T47D (cell line): Measurements from ENCODE around the gene EIF2B5.

ENCODE experiments used
- DNase-seq, 2 experiments: peaks; one replicate each; pipeline versions ENCODE4 v3.0.0 to v3.0.0-alpha.2; 2011 to 2012; ENCODE audit warnings: low read depth in 1 of 2, low spot score in 1 of 2
- JUND ChIP-seq: IDR thresholded peaks from 2 replicates; pipeline ENCODE4 v1.6.1; 2012; ENCODE audit warnings: low read depth
- in situ Hi-C: cut with HindIII; loops from 2 replicates; pipeline ENCODE4 v1.10.0; 2016; ENCODE audit warnings: low sequenced_read_pairs, low pct_unique_long_range_greater_than_20kb

The EIF2B5 gene

DNA sequence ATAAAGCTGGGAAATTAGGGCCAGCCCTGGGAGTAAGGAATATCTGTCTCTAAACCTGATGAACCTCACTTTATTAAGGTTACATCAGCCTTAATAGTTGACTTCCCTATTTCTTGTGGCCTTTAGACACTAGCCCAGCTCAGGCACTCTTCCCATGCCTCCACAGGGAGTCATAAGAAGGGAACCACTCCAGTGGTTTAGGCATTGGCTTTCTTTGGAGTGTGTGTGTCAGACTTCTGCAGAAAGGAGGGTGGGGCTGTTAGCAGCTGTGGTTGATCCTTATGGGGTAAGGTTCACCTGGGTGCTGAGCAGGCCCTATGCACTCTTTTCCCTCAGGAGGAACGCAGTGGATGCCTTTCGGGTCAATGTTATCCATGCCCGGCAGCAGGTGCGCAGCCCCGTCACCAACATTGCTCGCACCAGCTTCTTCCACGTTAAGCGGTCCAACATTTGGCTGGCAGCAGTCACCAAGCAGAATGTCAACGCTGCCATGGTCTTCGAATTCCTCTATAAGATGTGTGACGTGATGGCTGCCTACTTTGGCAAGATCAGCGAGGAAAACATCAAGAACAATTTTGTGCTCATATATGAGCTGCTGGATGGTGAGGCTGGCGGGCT, 43.5 kb downstream of the EIF2B5 start:
- TF ChIP-seq JUND = no peak
- no peak for DNase-seq
- in situ Hi-C loops = no loop called here

DNA sequence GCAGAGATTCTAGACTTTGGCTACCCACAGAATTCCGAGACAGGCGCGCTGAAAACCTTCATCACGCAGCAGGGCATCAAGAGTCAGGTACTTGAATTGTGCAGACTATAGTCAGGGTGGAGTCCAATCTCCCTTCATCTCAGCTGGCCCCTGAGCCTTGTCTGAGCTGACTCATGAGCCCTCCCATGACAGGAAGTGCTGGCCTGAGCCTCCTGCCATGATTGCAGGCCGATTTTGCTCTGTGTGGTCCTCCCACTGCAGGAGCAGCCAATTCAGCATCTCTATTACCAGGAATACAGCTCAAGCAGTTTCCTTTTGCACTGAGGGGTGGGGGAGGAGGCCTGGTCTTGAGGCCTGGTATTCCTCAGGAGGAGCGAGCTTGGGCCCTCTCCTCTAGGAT, 45.0 kb downstream of the EIF2B5 start:
- DNase-seq = no peak
- in situ Hi-C loops = no loop called here
- no peak for TF ChIP-seq JUND

DNA sequence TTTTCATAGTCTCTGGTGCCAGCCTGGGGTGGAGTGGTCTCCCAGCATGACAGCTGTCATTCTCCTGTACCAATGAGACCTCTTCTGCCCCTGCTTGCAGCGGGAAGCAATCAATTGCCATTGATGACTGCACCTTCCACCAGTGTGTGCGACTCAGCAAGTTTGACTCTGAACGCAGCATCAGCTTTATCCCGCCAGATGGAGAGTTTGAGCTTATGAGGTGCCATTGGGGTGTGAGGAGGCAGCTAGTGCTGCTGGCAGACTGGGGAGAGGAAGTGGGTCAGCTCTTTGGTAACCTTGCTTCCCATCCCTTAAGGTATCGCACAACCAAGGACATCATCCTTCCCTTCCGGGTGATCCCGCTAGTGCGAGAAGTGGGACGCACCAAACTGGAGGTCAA, 46.4 kb downstream of the EIF2B5 start:
- no peak for DNase-seq
- TF ChIP-seq JUND = no peak
- in situ Hi-C loops = no loop called here

DNA sequence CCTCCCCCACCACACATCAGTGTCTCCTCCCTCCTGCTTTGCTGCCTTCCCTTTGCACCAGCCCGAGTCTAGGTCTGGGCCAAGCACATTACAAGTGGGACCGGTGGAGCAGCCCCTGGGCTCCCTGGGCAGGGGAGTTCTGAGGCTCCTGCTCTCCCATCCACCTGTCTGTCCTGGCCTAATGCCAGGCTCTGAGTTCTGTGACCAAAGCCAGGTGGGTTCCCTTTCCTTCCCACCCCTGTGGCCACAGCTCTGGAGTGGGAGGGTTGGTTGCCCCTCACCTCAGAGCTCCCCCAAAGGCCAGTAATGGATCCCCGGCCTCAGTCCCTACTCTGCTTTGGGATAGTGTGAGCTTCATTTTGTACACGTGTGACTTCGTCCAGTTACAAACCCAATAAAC, 48.5 kb downstream of the EIF2B5 start:
- in situ Hi-C loops = no loop called here
- no peak for TF ChIP-seq JUND
- DNase-seq = no peak

DNA sequence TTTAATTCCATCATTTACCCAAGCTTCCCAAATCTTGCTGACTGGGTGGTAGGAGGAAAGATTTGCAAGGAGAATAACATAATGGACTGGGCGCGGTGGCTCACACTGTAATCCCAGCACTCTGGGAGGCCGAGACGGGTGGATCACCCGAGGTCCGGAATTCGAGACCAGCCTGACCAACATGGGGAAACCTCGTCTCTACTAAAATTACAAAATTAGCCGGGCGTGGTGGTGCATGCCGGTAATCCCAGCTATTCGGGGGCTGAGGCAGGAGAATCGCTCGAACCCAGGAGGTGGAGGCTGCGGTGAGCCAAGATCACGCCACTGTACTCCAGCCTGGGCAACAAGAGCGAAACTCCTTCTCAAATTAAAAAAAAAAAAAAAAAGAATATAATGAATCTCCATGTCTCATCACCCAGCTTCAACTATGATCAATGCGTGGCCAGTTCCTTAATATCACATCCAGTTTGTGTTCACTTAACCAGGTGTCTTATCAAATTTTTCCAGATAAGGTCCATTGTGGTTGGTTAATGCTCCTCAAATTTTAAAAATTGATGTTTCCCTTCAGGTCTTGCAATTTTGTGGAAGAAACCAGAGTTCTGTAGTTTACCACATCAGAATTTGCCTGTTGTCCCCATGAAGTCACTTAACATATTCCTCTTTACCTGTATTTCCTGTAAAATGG, 49.5 kb downstream of the EIF2B5 start:
- TF ChIP-seq JUND = no peak
- DNase-seq = no peak
- in situ Hi-C loops = no loop called here

DNA sequence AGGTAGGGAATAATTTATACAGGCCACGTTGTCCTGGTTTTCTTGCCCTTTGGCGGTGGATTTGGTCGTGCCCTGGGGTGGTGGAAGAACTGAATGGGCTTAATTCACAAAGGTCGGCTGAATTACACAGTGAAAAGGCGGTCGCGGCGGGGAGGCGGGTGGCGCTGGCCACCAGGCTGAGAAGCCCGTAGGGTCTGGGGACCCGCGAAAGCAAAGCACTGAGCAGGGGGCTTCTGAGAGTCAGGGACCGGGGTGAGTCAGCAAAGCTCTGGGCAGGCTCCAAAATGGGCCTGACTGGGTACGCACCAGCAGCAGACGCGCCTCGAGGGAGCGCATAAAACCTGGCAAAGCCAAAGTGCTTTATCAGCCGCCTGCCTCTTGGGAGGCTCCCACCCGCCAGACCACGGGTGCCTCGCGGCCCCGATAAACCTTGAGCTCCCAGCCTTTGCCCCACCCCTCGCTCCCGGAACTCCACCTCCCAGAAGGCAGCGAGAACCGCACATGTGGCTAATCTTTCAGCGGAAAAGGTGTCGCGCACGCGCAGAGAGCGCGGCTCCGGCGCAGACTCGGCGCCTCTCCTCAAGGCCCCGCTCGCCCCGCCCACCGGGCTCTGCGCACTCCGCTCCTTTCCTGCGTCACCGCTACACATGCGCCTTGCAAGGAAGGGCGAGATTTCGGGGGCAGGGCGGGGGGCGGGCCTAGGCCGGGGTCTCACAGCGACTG, 50.5 kb downstream of the EIF2B5 start:
- DNase-seq = peak; percentile 99 to 100
- TF ChIP-seq JUND = no peak
- in situ Hi-C loops = no loop called here

DNA sequence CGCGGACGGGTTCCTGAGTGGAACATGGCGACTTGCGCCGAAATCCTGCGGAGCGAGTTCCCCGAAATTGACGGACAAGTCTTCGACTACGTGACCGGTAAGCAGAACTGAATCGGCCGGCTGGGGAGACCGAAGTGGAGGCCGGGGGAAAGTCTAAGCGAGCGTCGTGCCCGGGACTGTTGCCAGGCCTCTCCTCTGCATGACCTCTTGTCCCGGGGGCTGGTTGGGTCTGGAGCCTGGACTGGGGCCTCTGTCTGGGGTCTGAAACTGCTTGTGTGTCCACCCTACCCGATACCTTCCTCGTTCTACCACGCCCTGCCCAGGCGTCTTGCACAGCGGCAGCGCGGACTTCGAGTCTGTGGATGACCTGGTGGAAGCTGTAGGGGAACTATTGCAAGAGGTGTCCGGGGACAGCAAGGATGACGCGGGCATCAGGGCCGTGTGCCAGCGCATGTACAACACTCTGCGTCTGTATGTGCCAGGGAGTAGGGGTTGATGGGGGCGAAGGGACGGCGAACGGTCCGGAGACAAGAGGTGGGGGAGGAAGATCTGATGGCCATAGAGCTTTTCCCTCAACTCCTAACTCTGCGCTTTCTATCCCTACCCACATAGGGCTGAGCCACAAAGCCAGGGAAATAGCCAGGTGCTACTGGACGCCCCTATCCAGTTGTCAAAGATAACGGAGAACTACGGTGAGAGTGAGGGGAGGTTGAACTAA, 51.2 kb downstream of the EIF2B5 start, which contains the start of gene ABCF3:
TSS of gene ABCF3 (plus strand) at position 16 of the 718 bp plus-strand sequence. CDS start at position 25, 9 bp downstream.
- no peak for TF ChIP-seq JUND
- no peak for DNase-seq
- in situ Hi-C loops = no loop called here

DNA sequence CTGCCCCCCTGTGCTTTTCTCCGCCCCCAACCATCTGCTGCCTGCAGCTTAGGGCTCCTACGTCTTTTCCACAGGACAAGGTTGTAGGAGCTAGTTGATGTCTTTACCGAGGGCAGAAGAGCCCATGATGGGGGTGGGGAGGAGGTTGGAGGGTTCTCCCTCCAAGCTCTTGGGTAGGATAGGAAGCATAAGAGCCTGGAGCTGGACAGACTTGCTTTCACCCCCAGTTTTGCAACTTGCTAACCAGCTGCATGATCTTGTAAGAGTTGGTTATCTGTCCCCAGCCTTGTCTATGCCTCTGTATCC, 51.7 kb downstream of the EIF2B5 start:
- DNase-seq = no peak
- in situ Hi-C loops = no loop called here
- no peak for TF ChIP-seq JUND

DNA sequence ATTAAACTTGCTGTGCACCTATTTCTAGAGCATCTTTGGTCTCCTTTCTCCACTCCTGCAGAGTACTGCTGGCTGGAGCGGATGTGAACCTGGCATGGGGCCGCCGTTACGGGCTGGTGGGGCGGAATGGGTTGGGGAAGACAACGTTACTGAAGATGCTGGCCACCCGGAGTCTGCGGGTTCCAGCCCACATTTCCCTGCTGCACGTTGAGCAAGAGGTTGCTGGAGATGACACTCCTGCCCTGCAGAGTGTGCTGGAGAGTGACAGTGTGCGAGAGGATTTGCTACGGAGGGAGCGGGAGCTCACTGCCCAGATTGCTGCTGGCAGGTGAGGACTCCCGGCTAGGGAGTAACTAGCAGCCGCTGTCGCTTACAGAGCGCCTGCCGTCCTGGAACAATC, 52.9 kb downstream of the EIF2B5 start:
- no peak for DNase-seq
- no peak for TF ChIP-seq JUND
- in situ Hi-C loops = no loop called here

DNA sequence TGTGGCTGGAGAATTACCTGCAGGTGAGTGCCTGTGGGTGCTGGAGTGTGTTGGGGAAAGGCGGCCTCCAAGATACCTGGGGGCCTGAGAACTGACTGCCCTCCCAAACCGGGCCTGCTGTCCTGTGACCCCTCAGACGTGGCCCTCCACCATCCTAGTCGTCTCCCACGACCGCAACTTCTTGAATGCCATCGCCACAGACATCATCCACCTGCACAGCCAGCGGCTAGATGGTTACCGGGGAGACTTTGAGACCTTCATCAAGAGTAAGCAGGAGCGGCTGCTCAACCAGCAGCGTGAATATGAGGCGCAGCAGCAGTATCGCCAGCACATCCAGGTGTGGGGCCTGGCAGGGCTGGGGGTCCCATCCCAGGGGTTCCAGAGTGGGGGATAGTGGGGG, 54.3 kb downstream of the EIF2B5 start:
- TF ChIP-seq JUND = no peak
- DNase-seq = no peak
- in situ Hi-C loops = no loop called here

DNA sequence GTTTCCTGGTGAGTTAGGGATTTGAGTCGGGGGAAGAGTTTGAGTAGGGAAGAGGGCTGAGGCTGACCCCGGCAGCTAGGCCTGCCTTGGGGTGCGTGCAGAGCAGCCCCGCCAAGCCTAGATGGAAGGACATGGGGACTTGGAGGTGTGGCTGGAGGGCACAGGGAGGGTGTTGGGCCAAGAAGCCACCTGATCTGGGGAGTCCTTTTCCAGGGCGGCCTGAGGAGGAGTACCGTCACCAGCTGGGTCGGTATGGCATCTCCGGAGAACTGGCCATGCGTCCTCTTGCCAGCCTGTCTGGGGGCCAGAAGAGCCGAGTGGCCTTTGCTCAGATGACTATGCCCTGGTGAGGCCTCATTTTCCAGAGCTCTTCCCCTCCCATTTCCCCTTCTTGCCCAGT, 57.7 kb downstream of the EIF2B5 start:
- in situ Hi-C loops = no loop called here
- no peak for DNase-seq
- TF ChIP-seq JUND = no peak

DNA sequence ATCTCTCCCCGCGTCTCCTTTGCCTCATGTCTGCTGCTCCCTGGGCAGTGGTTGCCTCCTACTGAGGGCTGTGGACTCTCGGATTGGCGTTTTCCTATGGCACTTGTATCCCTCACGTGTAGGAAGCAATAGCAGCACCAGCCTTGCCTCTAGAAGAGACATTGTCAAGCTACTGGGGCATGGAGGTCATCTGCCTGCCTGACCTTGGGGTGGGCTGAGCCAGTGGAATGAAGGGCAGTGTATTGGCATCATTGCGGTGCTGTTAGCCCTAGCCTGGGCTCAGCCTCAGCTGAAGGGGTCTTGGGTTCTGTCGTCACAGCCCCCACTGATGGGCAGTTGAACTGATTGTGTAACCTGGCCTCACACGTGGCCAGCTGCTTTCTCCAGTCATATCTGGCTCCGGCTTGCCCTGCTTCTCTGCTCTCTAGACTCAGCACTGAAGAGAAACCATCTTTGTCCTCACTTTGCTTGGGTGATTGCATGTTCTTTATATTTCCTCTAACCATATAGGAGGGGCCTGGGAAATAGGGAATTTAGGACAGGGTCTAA, 58.9 kb downstream of the EIF2B5 start:
- no peak for TF ChIP-seq JUND
- DNase-seq = no peak
- in situ Hi-C loops = no loop called here
